IMR-90 (cell line): ENCODE data around the gene SLC17A8. TPM values are rescaled to one million over a fixed set of nuclear protein-coding genes. Genes with fewer than 3 reads are reported as not detected.

ENCODE experiments used
- ATAC-seq: fragments of 200-7000 bp; cut with Tn5 transposase; 2 replicates; pipeline ENCODE4 v1.9.1; 2020; ENCODE audit warnings: low read depth, mild to moderate bottlenecking, moderate library complexity
- BruUV-seq: library from RNA; stranded (reverse); fragments of 400-500 nt; replicated peaks from 2 replicates; lab custom pipeline; 2021; lab: Mats Ljungman, UMichigan
- CTCF ChIA-PET: fragments of 300-600 bp; formaldehyde crosslinking; extraction: SDS; loops from one replicate; lab custom pipeline; 2021; ENCODE audit warnings: antibody characterized with exemption; lab: Yijun Ruan, JAX
- POLR2A ChIA-PET: fragments of 300-600 bp; sonication (Branson Sonifier 250); formaldehyde crosslinking; loops from one replicate; lab custom pipeline; 2022; ENCODE audit warnings: antibody characterized with exemption; ENCODE audit not compliant: unreplicated experiment; lab: Charles Lee
- DNase-seq: peaks from one replicate; pipeline ENCODE4 v3.0.0; 2013
- H2AFZ ChIP-seq: replicated peaks from 2 replicates; pipeline ENCODE3; 2013; ENCODE audit warnings: low read length, mild to moderate bottlenecking; ENCODE audit not compliant: poor library complexity
- H2AK5ac ChIP-seq: 2 replicates; pipeline ENCODE4 v1.6.1; 2013; ENCODE audit warnings: low read depth, low read length, inconsistent platforms
- H2AK9ac ChIP-seq: replicated peaks from 2 replicates; pipeline ENCODE3; 2013; ENCODE audit warnings: mild to moderate bottlenecking, low read depth, low read length, moderate library complexity; ENCODE audit not compliant: poor library complexity
- H2BK120ac ChIP-seq: 2 replicates; pipeline ENCODE4 v1.6.1; 2013; ENCODE audit warnings: low read depth, low read length, inconsistent platforms
- H2BK15ac ChIP-seq: 3 replicates; pipeline ENCODE4 v1.6.1; 2013; ENCODE audit warnings: low read depth, low read length, inconsistent platforms
- H2BK20ac ChIP-seq: 2 replicates; pipeline ENCODE4 v1.6.1; 2013; ENCODE audit warnings: low read depth, mild to moderate bottlenecking, inconsistent platforms, low read length, moderate library complexity
- H2BK5ac ChIP-seq: 2 replicates; pipeline ENCODE4 v1.6.1; 2013; ENCODE audit warnings: mild to moderate bottlenecking, low read depth, low read length, inconsistent platforms; ENCODE audit not compliant: poor library complexity, severe bottlenecking
- H3K14ac ChIP-seq: replicated peaks from 2 replicates; pipeline ENCODE4 v1.6.1; 2013; ENCODE audit warnings: low read depth, low read length, inconsistent platforms
- H3K18ac ChIP-seq: 2 replicates; pipeline ENCODE4 v1.6.1; 2013; ENCODE audit warnings: low read depth, low read length, control low read depth
- H3K23ac ChIP-seq: 2 replicates; pipeline ENCODE4 v1.6.1; 2013; ENCODE audit warnings: low read depth, low read length, inconsistent platforms
- H3K27ac ChIP-seq: 2 replicates; pipeline ENCODE4 v1.5.1; 2013; ENCODE audit warnings: mild to moderate bottlenecking, control low read depth, low read length; ENCODE audit not compliant: insufficient read depth
- H3K27me3 ChIP-seq: 2 replicates; pipeline ENCODE4 v1.6.1; 2013; ENCODE audit warnings: low read length; ENCODE audit not compliant: control insufficient read depth, insufficient read depth
- H3K36me3 ChIP-seq: 2 replicates; pipeline ENCODE4 v1.6.1; 2013; ENCODE audit warnings: low read length, mixed read lengths; ENCODE audit not compliant: control insufficient read depth, insufficient read depth
- H3K4ac ChIP-seq: 2 replicates; pipeline ENCODE4 v1.6.1; 2013; ENCODE audit warnings: low read depth, low read length, inconsistent platforms
- H3K4me1 ChIP-seq: 2 replicates; pipeline ENCODE4 v1.6.1; 2013; ENCODE audit warnings: low read length, mixed read lengths; ENCODE audit not compliant: control insufficient read depth, insufficient read depth
- H3K4me2 ChIP-seq: 2 replicates; pipeline ENCODE4 v1.6.1; 2013; ENCODE audit warnings: low read depth, mild to moderate bottlenecking, control low read depth, low read length, moderate library complexity
- H3K4me3 ChIP-seq: 2 replicates; pipeline ENCODE4 v1.5.1; 2013; ENCODE audit warnings: low read depth, mild to moderate bottlenecking, control low read depth, low read length, moderate library complexity; ENCODE audit not compliant: insufficient read depth
- H3K56ac ChIP-seq: 2 replicates; pipeline ENCODE4 v1.6.1; 2013; ENCODE audit warnings: low read length, inconsistent platforms; ENCODE audit not compliant: insufficient read depth; ENCODE audit errors: extremely low read depth
- H3K79me1 ChIP-seq, 2 experiments: 2 replicates each; pipeline ENCODE4 v1.6.1; 2013; ENCODE audit warnings: low read length in 2 of 2, inconsistent platforms in 1 of 2, low read depth in 1 of 2
- H3K9ac ChIP-seq: 2 replicates; pipeline ENCODE4 v1.6.1; 2013; ENCODE audit warnings: low read depth, low read length, control low read depth
- H3K9me1 ChIP-seq: 2 replicates; pipeline ENCODE4 v1.6.1; 2013; ENCODE audit warnings: low read length, inconsistent platforms; ENCODE audit not compliant: insufficient read depth
- H3K9me3 ChIP-seq: 2 replicates; pipeline ENCODE4 v1.6.1; 2013; ENCODE audit warnings: low read length; ENCODE audit not compliant: control insufficient read depth, insufficient read depth
- H4K20me1 ChIP-seq: 2 replicates; pipeline ENCODE4 v1.6.1; 2013; ENCODE audit warnings: low read length, inconsistent platforms; ENCODE audit not compliant: insufficient read depth
- H4K5ac ChIP-seq: 2 replicates; pipeline ENCODE4 v1.6.1; 2013; ENCODE audit warnings: mild to moderate bottlenecking, low read depth, low read length, control low read depth
- H4K8ac ChIP-seq, 2 experiments: 2 replicates each; pipeline ENCODE4 v1.6.1; 2013; ENCODE audit warnings: low read depth in 2 of 2, low read length in 2 of 2, control low read depth in 1 of 2, inconsistent platforms in 1 of 2
- H4K91ac ChIP-seq: 2 replicates; pipeline ENCODE4 v1.6.1; 2013; ENCODE audit warnings: low read depth, low read length, inconsistent platforms; ENCODE audit not compliant: insufficient read depth
- CEBPB ChIP-seq: IDR thresholded peaks from 2 replicates; pipeline ENCODE4 v1.6.1; 2012; ENCODE audit warnings: low read depth, low read length, improper control_type of control experiment
- FOS ChIP-seq: fragments of 150-350 bp; IDR thresholded peaks from 2 replicates; pipeline ENCODE4 v1.6.1; 2016; ENCODE audit warnings: low read depth, low read length
- POLR2A ChIP-seq: IDR thresholded peaks from 2 replicates; pipeline ENCODE4 v1.6.1; 2012; ENCODE audit warnings: mild to moderate bottlenecking, low read depth, low read length
- RAD21 ChIP-seq: IDR thresholded peaks from 2 replicates; pipeline ENCODE4 v1.6.1; 2012; ENCODE audit warnings: low read length, improper control_type of control experiment
- RCOR1 ChIP-seq: IDR thresholded peaks from 2 replicates; pipeline ENCODE4 v1.6.1; 2012; ENCODE audit warnings: mild to moderate bottlenecking, low read length, improper control_type of control experiment; ENCODE audit not compliant: insufficient replicate concordance
- WGBS, 2 experiments: methylation state at CpG; one replicate each; pipeline versions ENCODE4 v1.1.5 to v1.1.7; 2013; ENCODE audit warnings: missing lambda C conversion rate in 2 of 2; ENCODE audit not compliant: insufficient read length in 1 of 2; ENCODE audit errors: extremely low coverage in 2 of 2; 5-methylcytosine and 5-hydroxymethylcytosine counted together
- dilution Hi-C: fragments of 300-500 bp; cut with HindIII; formaldehyde crosslinking; loops from one replicate; pipeline ENCODE4 v1.14.3; 2018; ENCODE audit warnings: low sequenced_read_pairs; ENCODE audit not compliant: unreplicated experiment
- in situ Hi-C: fragments of 300-500 bp; cut with MboI; formaldehyde crosslinking; loops from 3 replicates; pipeline ENCODE4 v1.14.3; 2019; ENCODE audit warnings: low sequenced_read_pairs, inconsistent platforms, mixed read lengths
- intact Hi-C: fragments of 100-400 bp; cut with micrococcal nuclease; formaldehyde crosslinking; loops from 2 replicates; pipeline ENCODE4 v1.10.0; 2022
- polyA plus RNA-seq, 3 experiments: library from polyadenylated mRNA; depleted of rRNA; stranded (reverse); fragments of >200 nt; gene quantifications; 2 replicates each; pipeline ENCODE4 v1.2.3, GENCODE V29; 2012; ENCODE audit warnings: low replicate concordance in 1 of 3
- total RNA-seq: library from RNA; depleted of rRNA; stranded (reverse); fragments of >200 nt; gene quantifications from 2 replicates; pipeline ENCODE4 v1.2.3, GENCODE V29; 2012
- TF ChIP-seq, protein P1 (sequence below): conservative IDR thresholded peaks from 2 replicates; pipeline ENCODE4 v1.5.1; 2012; ENCODE audit warnings: mild to moderate bottlenecking, low read depth, low read length, improper control_type of control experiment

Gene SLC17A8
- total and polyA plus RNA-seq, 2 of the 4 experiments (the other 2 are of a cell fraction) = not detected

DNA sequence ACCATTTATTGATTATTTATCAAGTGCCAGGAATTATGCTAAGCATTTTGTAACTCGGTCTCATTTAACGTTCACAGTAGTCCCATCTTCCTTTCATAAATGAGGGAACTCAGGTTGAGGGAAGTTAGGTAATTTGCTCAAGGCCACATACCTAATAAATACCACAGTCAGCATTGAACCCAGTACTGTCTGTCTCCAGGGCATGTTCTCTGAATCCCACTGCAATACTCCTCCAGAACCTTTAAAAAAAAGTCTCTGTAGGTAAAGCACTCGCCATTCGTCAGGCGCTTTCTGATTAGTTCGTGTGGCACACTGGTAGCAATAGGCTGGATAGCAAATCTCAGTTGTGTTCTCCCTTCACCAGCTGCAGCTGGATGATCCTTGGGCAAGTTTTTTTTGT lies 14.3 kb downstream of the SLC17A8 start:
- no peak for DNase-seq
- intact Hi-C loops (no loop called here), dilution Hi-C loops (no loop called here), in situ Hi-C loops (loop anchor here (25.0 kb wide), 1 partner anchor 166 kb away; no protein-coding TSS in a partner anchor)
- no peak for ATAC-seq
- Histone ChIP-seq H3K27ac (no peak overlapping the region), H3K18ac (no peak overlapping the region), H3K9me1 (no peaks in the 10 kb centered on the region), H2AK9ac (no peak overlapping the region), H2AK5ac (no peak overlapping the region), H3K36me3 (no peaks in the 10 kb centered on the region), H3K14ac (no peak overlapping the region), H2BK120ac (no peak overlapping the region), H2BK20ac (no peak overlapping the region), H3K4ac (no peak overlapping the region), H3K4me3 (no peak overlapping the region), H4K5ac (no peak overlapping the region), H3K4me2 (no peak overlapping the region), H3K23ac (no peak overlapping the region), H3K79me1 (no peaks in the 10 kb centered on the region), H2BK15ac (no peak overlapping the region), H2BK5ac (no peak overlapping the region), H3K9ac (no peak overlapping the region), H4K20me1 (no peaks in the 10 kb centered on the region), H2AFZ (no peak overlapping the region), H3K9me3 (no peaks in the 10 kb centered on the region), H3K56ac (no peak overlapping the region), H3K4me1 (no peaks in the 10 kb centered on the region), H4K91ac (no peak overlapping the region), H4K8ac (no peak overlapping the region), H3K27me3 (no peaks in the 10 kb centered on the region)
- CTCF ChIA-PET = no interaction called here
- POLR2A ChIA-PET = no interaction called here
- no CpG with 5 or more reads among the region's 6 CpGs for WGBS, 2 experiments
- no TSS peak for BruUV-seq
- TF ChIP-seq, protein P1, sequence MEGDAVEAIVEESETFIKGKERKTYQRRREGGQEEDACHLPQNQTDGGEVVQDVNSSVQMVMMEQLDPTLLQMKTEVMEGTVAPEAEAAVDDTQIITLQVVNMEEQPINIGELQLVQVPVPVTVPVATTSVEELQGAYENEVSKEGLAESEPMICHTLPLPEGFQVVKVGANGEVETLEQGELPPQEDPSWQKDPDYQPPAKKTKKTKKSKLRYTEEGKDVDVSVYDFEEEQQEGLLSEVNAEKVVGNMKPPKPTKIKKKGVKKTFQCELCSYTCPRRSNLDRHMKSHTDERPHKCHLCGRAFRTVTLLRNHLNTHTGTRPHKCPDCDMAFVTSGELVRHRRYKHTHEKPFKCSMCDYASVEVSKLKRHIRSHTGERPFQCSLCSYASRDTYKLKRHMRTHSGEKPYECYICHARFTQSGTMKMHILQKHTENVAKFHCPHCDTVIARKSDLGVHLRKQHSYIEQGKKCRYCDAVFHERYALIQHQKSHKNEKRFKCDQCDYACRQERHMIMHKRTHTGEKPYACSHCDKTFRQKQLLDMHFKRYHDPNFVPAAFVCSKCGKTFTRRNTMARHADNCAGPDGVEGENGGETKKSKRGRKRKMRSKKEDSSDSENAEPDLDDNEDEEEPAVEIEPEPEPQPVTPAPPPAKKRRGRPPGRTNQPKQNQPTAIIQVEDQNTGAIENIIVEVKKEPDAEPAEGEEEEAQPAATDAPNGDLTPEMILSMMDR = no peak
- TF ChIP-seq POLR2A (no peak), RCOR1 (no peak), CEBPB (no peak), FOS (no peak), RAD21 (no peak)
